Mesothelial cell of epicardium (in vitro differentiated cells): ENCODE measurements around the gene MSS51. TPM values are rescaled to one million over a fixed set of nuclear protein-coding genes. Genes with fewer than 3 reads are reported as not detected.

Experiments used
- DNase-seq, 2 experiments: peaks; one replicate each; pipeline ENCODE4 v3.0.0; 2021; ENCODE audit warnings: low spot score in 2 of 2; ENCODE audit not compliant: unreplicated experiment in 2 of 2
- H3K27ac Mint-ChIP-seq: 2 replicates; pipeline ENCODE4 v1.8.0; 2021; ENCODE audit warnings: mixed read lengths
- H3K27me3 Mint-ChIP-seq: 2 replicates; pipeline ENCODE4 v1.8.0; 2021; ENCODE audit warnings: low read depth, mixed read lengths
- H3K36me3 Mint-ChIP-seq: 2 replicates; pipeline ENCODE4 v1.8.0; 2021; ENCODE audit warnings: mixed read lengths
- H3K4me1 Mint-ChIP-seq: 2 replicates; pipeline ENCODE4 v1.8.0; 2021; ENCODE audit warnings: mixed read lengths
- H3K4me3 Mint-ChIP-seq: 2 replicates; pipeline ENCODE4 v1.8.0; 2021; ENCODE audit warnings: mild to moderate bottlenecking, moderate library complexity, mixed read lengths
- H3K9me3 Mint-ChIP-seq: 2 replicates; pipeline ENCODE4 v1.8.0; 2021; ENCODE audit warnings: mixed read lengths
- total RNA-seq: library from RNA; stranded (reverse); gene quantifications from 3 replicates; pipeline ENCODE4 v1.2.1, GENCODE V29; 2021
- TF ChIP-seq, protein P1 (sequence below): fragments of 200-600 bp; sonication (generic); IDR thresholded peaks from one replicate; pipeline ENCODE4 v1.5.0; 2021; ENCODE audit warnings: antibody characterized with exemption; ENCODE audit not compliant: unreplicated experiment

Gene MSS51
- total RNA-seq, 1 donor from 2014 or later: 5.6 TPM

GRCh38 chr10:73408061-73408460 is 25.3 kb downstream of the MSS51 start:
- peaks cover 10% of the 10 kb centered on the region for H3K4me1 Mint-ChIP-seq
- TF ChIP-seq, protein P1, sequence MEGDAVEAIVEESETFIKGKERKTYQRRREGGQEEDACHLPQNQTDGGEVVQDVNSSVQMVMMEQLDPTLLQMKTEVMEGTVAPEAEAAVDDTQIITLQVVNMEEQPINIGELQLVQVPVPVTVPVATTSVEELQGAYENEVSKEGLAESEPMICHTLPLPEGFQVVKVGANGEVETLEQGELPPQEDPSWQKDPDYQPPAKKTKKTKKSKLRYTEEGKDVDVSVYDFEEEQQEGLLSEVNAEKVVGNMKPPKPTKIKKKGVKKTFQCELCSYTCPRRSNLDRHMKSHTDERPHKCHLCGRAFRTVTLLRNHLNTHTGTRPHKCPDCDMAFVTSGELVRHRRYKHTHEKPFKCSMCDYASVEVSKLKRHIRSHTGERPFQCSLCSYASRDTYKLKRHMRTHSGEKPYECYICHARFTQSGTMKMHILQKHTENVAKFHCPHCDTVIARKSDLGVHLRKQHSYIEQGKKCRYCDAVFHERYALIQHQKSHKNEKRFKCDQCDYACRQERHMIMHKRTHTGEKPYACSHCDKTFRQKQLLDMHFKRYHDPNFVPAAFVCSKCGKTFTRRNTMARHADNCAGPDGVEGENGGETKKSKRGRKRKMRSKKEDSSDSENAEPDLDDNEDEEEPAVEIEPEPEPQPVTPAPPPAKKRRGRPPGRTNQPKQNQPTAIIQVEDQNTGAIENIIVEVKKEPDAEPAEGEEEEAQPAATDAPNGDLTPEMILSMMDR: no peak
- no peaks in the 10 kb centered on the region for H3K9me3 Mint-ChIP-seq
- no peak overlapping the region for H3K4me3 Mint-ChIP-seq
- H3K27ac Mint-ChIP-seq: no peak overlapping the region
- H3K27me3 Mint-ChIP-seq: no peaks in the 10 kb centered on the region
- peaks cover 1% of the 10 kb centered on the region for H3K36me3 Mint-ChIP-seq
- DNase-seq: no peak

DNA sequence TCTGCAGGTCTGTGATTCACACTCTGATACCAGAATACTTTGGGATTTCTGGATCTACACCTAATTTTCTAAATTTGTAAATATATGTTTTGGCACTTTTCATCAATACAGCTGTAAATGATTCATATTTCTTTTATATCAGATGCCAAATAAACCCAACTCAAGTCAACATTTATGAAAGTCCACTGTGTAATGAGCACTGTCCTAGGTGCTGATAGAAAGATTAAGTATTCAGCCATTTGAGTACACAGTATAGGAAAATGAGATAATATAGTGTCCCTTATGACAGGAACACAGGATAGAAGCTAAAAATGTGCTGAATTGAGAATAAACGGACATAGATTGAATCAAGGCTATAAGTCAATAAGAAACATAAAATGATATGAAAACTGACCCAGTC is 25.9 kb downstream of the MSS51 start:
- DNase-seq: no peak
- Mint-ChIP-seq H3K27me3 (no peaks in the 10 kb centered on the region), H3K27ac (no peak overlapping the region), H3K36me3 (peaks cover 3% of the 10 kb centered on the region), H3K9me3 (no peaks in the 10 kb centered on the region), H3K4me3 (no peak overlapping the region), H3K4me1 (peaks cover 4% of the 10 kb centered on the region)
- TF ChIP-seq, protein P1: no peak

- Mint-ChIP-seq H3K4me1 (peaks cover 2% of the 10 kb centered on the region), H3K9me3 (no peaks in the 10 kb centered on the region), H3K36me3 (peaks cover 3% of the 10 kb centered on the region), H3K27me3 (no peaks in the 10 kb centered on the region), H3K4me3 (no peak overlapping the region), H3K27ac (no peak overlapping the region)
- TF ChIP-seq, protein P1: no peak
- no peak for DNase-seq
Measured at GRCh38 chr10:73406846-73407245, 26.5 kb downstream of the MSS51 start.

DNA sequence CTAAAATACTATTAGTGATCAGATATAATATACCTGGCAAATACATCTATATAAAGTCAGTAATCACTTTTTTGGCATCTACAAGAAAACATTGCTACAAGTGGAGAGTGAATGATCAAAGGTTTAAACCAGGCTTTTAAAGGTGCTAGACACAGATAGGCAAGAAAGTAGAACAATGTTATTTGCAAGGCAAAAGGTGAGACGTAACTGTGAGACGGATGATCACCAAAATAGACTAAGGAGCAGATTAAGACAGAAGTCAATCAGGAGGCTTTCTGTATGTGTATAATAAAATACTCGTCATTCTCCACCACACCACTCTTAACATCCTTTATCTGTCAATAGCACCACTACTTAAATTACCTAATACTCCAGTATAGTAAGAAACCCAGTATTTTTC is 27.8 kb downstream of the MSS51 start:
- H3K27ac Mint-ChIP-seq: no peak overlapping the region
- TF ChIP-seq, protein P1: no peak

GRCh38 chr10:73404690-73405089 is 28.7 kb downstream of the MSS51 start:
- H3K27ac Mint-ChIP-seq: no peak overlapping the region
- no peaks in the 10 kb centered on the region for H3K27me3 Mint-ChIP-seq
- no peaks in the 10 kb centered on the region for H3K9me3 Mint-ChIP-seq
- no peak overlapping the region for H3K4me3 Mint-ChIP-seq
- TF ChIP-seq, protein P1: no peak
- H3K4me1 Mint-ChIP-seq: no peaks in the 10 kb centered on the region
- H3K36me3 Mint-ChIP-seq: peaks cover 2% of the 10 kb centered on the region
- no peak for DNase-seq

More for the DNA sequence above, 27.8 kb downstream of the MSS51 start:
- Mint-ChIP-seq H3K4me1 (no peaks in the 10 kb centered on the region), H3K9me3 (no peaks in the 10 kb centered on the region), H3K4me3 (no peak overlapping the region), H3K36me3 (peaks cover 3% of the 10 kb centered on the region), H3K27me3 (no peaks in the 10 kb centered on the region)
- DNase-seq: no peak

- no peak overlapping the region for H3K27ac Mint-ChIP-seq
- TF ChIP-seq, protein P1: no peak
- no peak overlapping the region for H3K4me3 Mint-ChIP-seq
- no peaks in the 10 kb centered on the region for H3K9me3 Mint-ChIP-seq
- no peak for DNase-seq
- H3K36me3 Mint-ChIP-seq: peaks cover 11% of the 10 kb centered on the region
- H3K27me3 Mint-ChIP-seq: no peaks in the 10 kb centered on the region
- no peaks in the 10 kb centered on the region for H3K4me1 Mint-ChIP-seq
Measured at GRCh38 chr10:73401636-73402035, 31.7 kb downstream of the MSS51 start.
